Activated CD8-positive, alpha-beta memory T cell treated with anti-CD3 and anti-CD28 coated beads, Interleukin-2, amount 10 ng/mL, durations not matched to agents 7 days and 5 days (primary cell): Measurements from ENCODE around the gene TNIP2. TPM values are rescaled to one million over a fixed set of nuclear protein-coding genes. Genes with fewer than 3 reads are reported as not detected.
A peak's percentile ranks its signal among the peaks of the same experiment; 100 is the strongest.

ENCODE experiments used
- ATAC-seq: fragments of 150-1000 bp; cut with Tn5 transposase; one replicate; pipeline ENCODE4 v1.10.0; 2021; ENCODE audit warnings: moderate library complexity
- CTCF ChIA-PET: fragments of 350-600 bp; sonication (Branson Sonifier 250); formaldehyde crosslinking; loops from one replicate; lab custom pipeline; 2021; ENCODE audit warnings: antibody characterized with exemption; lab: Charles Lee
- DNase-seq: peaks from one replicate; pipeline ENCODE4 v3.0.0-alpha.2; 2020
- H3K27ac Mint-ChIP-seq: one replicate; pipeline ENCODE4 v1.8.0; 2021; ENCODE audit warnings: mild to moderate bottlenecking, mixed read lengths
- H3K27me3 Mint-ChIP-seq: one replicate; pipeline ENCODE4 v1.8.0; 2021; ENCODE audit warnings: mixed read lengths
- H3K36me3 Mint-ChIP-seq: one replicate; pipeline ENCODE4 v1.8.0; 2021; ENCODE audit warnings: mild to moderate bottlenecking, mixed read lengths
- H3K4me1 Mint-ChIP-seq: one replicate; pipeline ENCODE4 v1.8.0; 2021; ENCODE audit warnings: mixed read lengths
- H3K4me3 Mint-ChIP-seq: one replicate; pipeline ENCODE4 v1.8.0; 2021; ENCODE audit warnings: mild to moderate bottlenecking, moderate library complexity, mixed read lengths
- H3K9me3 Mint-ChIP-seq: one replicate; pipeline ENCODE4 v1.8.0; 2022; ENCODE audit warnings: low read depth, mixed read lengths
- total RNA-seq, 2 experiments: library from RNA; stranded (reverse); gene quantifications; one replicate each; pipeline ENCODE4 v1.2.3, GENCODE V29; 2021

TNIP2 gene
- 10 to 100 TPM; 51.3 to 53.5 TPM for total RNA-seq

DNA sequence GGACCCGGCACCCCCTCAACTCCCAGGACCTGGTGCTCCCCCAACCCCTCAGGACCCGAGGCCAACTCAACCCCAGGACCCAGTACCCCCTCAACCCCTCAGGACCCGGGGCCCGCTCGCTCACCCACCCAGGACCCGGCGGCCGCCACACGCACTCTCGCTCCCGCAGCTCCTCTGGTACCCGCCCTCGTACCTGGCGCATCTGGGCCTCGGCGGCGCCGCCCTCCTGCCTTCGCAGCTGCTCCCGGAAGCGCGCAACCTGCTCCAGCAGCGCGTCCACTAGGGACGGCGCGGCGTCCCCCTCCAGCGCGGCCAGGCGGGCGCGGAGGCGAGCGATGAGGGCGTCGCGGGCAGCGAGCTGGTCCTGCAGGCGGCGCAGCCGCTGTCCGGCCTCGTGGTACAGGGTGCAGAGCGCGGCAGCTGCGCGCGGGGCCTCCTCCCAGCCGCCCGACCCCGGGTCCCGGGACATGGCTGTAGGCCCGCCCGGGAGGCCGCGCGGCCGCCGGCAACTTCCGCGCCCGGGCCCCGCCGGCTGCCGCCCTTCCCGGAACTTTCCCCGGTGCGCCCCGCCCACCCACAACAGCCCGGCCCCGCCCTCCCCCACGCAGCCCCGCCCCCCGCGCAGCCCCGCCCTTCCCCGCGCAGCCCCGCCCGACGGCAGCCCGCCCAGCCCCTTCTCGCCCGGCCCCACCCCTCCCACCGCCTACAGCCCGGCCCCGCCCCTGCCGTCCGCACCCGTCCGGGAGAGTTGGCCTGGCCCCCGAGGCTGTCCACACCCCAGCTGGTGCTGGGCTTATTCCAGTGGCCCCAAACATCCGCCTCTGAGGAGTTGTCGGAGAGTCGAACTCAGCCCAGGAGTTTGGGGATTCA lies at the start of gene TNIP2:
TNIP2 (minus strand) TSS at position 516 of the 870 bp plus-strand sequence; CDS start at position 469, 47 bp downstream.
- ATAC-seq (peak; percentile 86), DNase-seq (peak; percentile 82)
- H3K36me3 Mint-ChIP-seq, result peaks cover 2% of the 10 kb centered on the region
- H3K4me1 Mint-ChIP-seq, result peaks cover 29% of the 10 kb centered on the region
- H3K9me3 Mint-ChIP-seq, result no peaks in the 10 kb centered on the region
- CTCF ChIA-PET, result interaction anchor here (0.9 to 3.9 kb wide), 6 partner anchors 8 to 220 kb away, joined by 3 to 19 read pairs (median 4); partner anchors contain the start of genes FAM193A and GRK4
- H3K27ac Mint-ChIP-seq, result peak within 1 kb of the TSS; percentile 36
- no peaks in the 10 kb centered on the region for H3K27me3 Mint-ChIP-seq
- H3K4me3 Mint-ChIP-seq, result peak within 1 kb of the TSS; percentile 78

GRCh38 chr4:2804973-2805501 lies 48.9 kb upstream of the TNIP2 start:
- DNase-seq (no peak), ATAC-seq (no peak)
- Mint-ChIP-seq H3K27me3 (no peaks in the 10 kb centered on the region), H3K36me3 (no peaks in the 10 kb centered on the region), H3K4me3 (no peak overlapping the region), H3K4me1 (peaks cover 11% of the 10 kb centered on the region), H3K27ac (no peak overlapping the region), H3K9me3 (no peaks in the 10 kb centered on the region)
- CTCF ChIA-PET, result no interaction called here

DNA sequence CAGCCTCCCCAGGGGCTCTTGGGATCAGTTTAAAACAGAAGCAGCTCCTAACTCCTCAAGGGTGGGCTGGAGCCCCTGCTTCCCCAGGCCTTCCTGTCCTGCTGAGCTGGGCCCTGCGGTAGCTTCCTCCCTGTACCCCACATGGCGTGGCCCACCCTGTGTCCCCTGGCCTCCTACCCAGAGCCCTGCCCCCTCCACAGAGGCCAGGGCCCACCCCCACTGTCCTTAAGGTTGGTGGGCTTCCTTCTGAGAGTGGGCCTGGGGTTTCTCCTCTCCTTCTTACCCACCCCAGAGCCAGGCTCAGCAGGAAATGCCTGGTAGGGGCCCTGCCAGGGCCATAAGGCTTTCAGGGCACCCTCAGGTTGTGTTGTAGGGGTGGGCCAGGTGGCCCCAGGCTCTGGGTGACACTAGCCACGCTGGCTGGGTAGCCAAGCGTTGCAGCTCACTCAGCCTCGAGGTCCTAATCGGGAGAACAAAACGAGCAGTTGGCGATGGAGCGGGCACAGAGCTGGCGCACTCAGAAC lies 48.4 kb upstream of the TNIP2 start:
- Mint-ChIP-seq H3K9me3 (no peaks in the 10 kb centered on the region), H3K4me3 (no peak overlapping the region), H3K27me3 (no peaks in the 10 kb centered on the region), H3K36me3 (no peaks in the 10 kb centered on the region), H3K4me1 (peaks cover 15% of the 10 kb centered on the region), H3K27ac (no peak overlapping the region)
- CTCF ChIA-PET, result no interaction called here
- DNase-seq (no peak), ATAC-seq (no peak)

- H3K4me1 Mint-ChIP-seq, result peaks cover 21% of the 10 kb centered on the region
- no peak overlapping the region for H3K27ac Mint-ChIP-seq
- DNase-seq (no peak), ATAC-seq (no peak)
- no peaks in the 10 kb centered on the region for H3K36me3 Mint-ChIP-seq
- no peak overlapping the region for H3K4me3 Mint-ChIP-seq
- H3K27me3 Mint-ChIP-seq, result no peaks in the 10 kb centered on the region
- CTCF ChIA-PET, result interaction anchor here (0.7 kb wide), 1 partner anchor 47 kb away, joined by 3 read pairs; no protein-coding TSS in a partner anchor
- no peaks in the 10 kb centered on the region for H3K9me3 Mint-ChIP-seq
Measured at GRCh38 chr4:2803624-2804448, 47.7 kb upstream of the TNIP2 start.

- Mint-ChIP-seq H3K27ac (no peak overlapping the region), H3K9me3 (no peaks in the 10 kb centered on the region), H3K4me3 (no peak overlapping the region), H3K27me3 (no peaks in the 10 kb centered on the region), H3K4me1 (peaks cover 30% of the 10 kb centered on the region), H3K36me3 (no peaks in the 10 kb centered on the region)
- no peak for ATAC-seq
- DNase-seq, result no peak
- CTCF ChIA-PET, result interaction anchor here (0.7 kb wide), 1 partner anchor 48 kb away, joined by 3 read pairs; no protein-coding TSS in a partner anchor
Measured at GRCh38 chr4:2802618-2803531, 46.7 kb upstream of the TNIP2 start.

DNA sequence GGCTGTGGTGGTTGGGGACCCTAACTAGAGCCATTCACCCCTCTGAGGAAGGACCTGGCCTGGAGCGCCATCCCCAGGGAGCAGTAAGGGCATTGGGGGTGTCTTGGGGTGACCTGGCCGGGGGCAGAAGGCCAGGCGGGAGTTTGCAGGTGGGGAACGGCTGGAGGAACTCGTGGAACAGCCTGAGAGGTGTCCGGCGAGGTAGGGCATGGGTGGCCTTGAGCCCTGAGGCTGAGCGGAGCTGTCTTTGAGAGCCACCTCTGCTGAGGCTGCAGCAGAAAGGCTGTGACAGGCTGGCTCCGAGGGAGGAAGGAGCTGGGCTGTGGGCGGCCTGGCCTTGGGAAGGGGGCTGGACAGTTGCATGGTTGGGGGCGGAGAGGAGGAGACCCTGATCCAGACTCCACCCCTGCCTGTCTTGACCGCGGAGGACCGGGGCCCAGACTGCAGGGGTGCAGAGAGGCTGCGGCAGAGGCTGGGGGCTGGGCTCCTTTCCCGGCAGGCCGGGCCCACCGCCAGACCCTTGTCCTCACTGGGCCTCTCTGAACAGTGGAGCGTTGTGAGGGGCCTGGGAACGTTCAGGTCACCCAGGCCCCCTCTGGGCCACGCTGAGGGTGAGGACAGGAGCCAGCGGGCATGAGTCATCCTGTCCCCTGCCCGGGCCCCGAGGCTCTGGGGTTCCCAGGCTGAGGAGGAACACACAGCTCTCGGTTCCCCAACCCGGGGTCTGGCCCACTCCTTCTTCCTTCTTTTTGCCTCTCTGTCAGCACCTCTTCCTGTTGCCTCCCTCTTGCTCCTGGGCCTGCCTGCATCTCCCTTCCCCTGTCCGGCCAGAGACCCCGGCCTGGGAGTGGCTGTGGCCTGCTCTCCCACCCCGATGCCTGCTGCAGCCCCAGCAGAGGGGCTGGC lies 44.8 kb upstream of the TNIP2 start:
- Mint-ChIP-seq H3K36me3 (no peaks in the 10 kb centered on the region), H3K9me3 (no peaks in the 10 kb centered on the region), H3K4me1 (peaks cover 37% of the 10 kb centered on the region), H3K4me3 (peak overlapping the region; percentile 45), H3K27ac (peak overlapping the region; percentile 54), H3K27me3 (no peaks in the 10 kb centered on the region)
- CTCF ChIA-PET, result no interaction called here
- DNase-seq (no peak), ATAC-seq (peak; percentile 38)

DNA sequence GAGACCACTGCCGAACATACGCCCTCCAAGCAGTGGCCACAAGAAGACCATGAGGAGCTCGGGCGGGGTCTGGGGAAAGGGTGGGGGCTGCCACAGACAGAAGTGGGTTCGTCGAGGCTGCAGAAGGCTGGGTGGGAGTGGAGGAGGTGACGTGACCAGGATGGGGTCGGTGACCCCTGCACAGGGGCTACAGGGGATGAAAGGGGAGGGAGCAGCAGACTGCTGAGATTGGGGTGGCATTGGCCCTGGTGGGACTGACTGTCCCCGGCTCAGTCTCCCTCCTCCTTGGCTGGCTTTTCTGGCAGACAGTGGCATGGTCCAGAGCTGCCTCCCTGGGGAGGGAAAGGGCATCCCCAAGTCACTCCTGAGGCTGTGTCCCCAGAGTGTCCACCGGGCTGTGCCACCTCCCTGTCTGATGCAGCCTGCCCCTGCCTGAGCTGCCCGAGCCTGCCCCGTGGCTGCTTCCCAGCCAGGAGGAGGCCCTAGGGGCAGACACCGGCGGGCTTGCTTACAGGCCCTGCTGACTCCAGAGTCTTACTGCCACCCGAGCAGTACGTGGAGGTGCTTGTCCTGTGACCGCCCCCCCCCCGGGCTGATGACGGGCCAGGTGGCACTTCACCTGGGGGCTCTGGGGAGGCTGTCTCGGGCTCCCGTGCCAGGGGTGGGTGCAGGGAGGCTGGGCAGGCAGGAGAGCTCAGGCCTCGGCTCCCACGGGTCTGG lies 44.0 kb upstream of the TNIP2 start:
- H3K27me3 Mint-ChIP-seq, result no peaks in the 10 kb centered on the region
- peak overlapping the region; percentile 62 for H3K4me3 Mint-ChIP-seq
- no peaks in the 10 kb centered on the region for H3K36me3 Mint-ChIP-seq
- DNase-seq (no peak), ATAC-seq (no peak)
- CTCF ChIA-PET, result interaction anchor here (0.8 to 1.0 kb wide), 2 partner anchors 14 to 19 kb away, joined by 3 read pairs; no protein-coding TSS in a partner anchor
- no peaks in the 10 kb centered on the region for H3K9me3 Mint-ChIP-seq
- peaks cover 37% of the 10 kb centered on the region for H3K4me1 Mint-ChIP-seq
- peak overlapping the region; percentile 80 for H3K27ac Mint-ChIP-seq

DNA sequence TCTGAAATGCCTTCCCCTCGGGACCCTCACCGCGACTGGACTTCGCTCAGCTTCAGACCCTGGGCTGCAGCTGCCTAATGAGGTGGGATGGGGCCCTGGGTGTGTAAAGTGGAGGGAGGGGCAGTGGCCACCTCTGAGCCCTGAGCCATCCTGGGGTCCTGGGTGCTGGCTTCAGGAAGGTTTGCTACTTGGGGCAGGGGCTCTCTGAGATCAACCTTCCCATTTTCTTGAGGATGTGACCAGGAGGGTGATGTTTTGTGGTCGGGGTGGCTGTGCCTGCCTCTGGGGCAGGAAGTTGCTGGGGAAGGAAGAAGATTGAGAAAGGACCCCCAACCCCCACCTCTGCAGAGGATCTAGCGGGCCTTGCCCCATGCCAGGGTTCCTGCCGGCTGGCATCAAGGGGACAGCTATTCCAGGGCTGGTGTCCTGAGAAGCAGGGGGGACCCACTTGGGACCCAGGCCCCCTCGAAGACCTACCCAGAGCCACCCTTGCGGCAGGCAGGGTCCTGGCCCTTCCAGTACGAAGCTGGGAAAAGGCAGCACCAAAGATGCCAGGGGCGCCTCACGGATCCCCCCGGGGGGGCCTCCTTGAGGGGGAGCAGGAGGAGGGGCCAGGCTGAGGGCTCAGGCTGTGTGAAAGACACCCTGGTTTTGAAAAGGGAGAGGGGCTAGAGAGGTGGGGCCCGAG lies 43.2 kb upstream of the TNIP2 start:
- ATAC-seq (no peak), DNase-seq (no peak)
- Mint-ChIP-seq H3K4me3 (peak overlapping the region; percentile 73), H3K9me3 (no peaks in the 10 kb centered on the region), H3K27me3 (no peaks in the 10 kb centered on the region), H3K27ac (peak overlapping the region; percentile 80), H3K36me3 (no peaks in the 10 kb centered on the region), H3K4me1 (peaks cover 44% of the 10 kb centered on the region)
- CTCF ChIA-PET, result interaction anchor here (0.8 to 1.1 kb wide), 4 partner anchors 11 to 136 kb away, joined by 3 to 5 read pairs (median 3); no protein-coding TSS in a partner anchor

DNA sequence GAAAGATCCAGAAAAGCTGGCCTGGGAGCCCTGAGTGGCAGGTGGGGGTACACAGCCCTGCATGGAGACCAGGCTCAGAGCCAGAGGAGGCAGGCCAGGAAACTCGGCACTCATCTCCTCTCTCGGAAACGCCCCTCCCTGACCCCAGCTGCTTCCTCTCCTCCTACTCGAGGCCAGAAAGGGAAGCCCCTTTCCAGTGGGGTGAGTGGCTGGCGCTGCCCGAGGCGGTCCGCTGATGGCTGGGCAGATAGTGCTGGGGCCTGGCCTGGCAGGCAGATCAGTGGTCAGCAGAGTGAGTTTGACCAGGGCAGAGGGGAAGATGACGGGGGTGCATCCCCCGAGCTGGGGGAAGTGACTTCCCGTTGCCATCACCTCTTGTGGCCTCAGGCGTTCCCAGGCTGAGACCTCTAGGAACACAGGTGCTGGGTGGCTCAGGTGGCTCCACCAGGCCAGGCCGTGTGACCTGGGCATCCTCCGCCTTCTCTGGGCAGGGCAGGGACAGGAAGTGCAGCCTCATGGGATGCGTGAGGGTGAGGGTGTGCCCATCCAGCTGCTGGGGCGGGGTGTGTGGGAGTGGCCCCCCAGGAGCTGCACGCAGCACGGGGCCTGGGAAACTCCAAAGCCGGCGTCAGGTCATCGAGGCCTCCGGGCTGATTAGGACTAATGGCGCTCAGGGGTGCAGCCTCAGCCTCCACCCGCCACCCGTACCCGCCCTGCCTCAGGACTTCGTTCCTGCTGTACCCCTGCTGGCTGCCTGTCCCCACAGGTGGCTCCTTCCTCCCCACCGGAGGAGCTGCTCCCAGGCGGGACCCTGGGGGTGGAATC lies 42.5 kb upstream of the TNIP2 start:
- CTCF ChIA-PET, result interaction anchor here (1.0 to 1.2 kb wide), 3 partner anchors 12 to 137 kb away, joined by 3 to 5 read pairs (median 3); no protein-coding TSS in a partner anchor
- Mint-ChIP-seq H3K4me1 (peaks cover 51% of the 10 kb centered on the region), H3K9me3 (no peaks in the 10 kb centered on the region), H3K4me3 (peak overlapping the region; percentile 73), H3K27ac (peak overlapping the region; percentile 78), H3K36me3 (no peaks in the 10 kb centered on the region), H3K27me3 (no peaks in the 10 kb centered on the region)
- ATAC-seq, result peak; percentile 67
- DNase-seq, result peak; percentile 69
